Stimulated activated naive CD8-positive, alpha-beta T cell treated with anti-CD3 and anti-CD28 coated beads, Interleukin-15, Interleukin-2, amounts not matched to agents 100 ng/mL and 50 ng/mL, for 24 hours (primary cell): Measurements from ENCODE around the gene RNF10.

ENCODE experiments used
- H3K27ac Mint-ChIP-seq: one replicate; pipeline ENCODE4 v1.8.0; 2021; ENCODE audit warnings: mild to moderate bottlenecking, mixed read lengths
- H3K27me3 Mint-ChIP-seq: one replicate; pipeline ENCODE4 v1.8.0; 2021; ENCODE audit warnings: mixed read lengths
- H3K36me3 Mint-ChIP-seq: one replicate; pipeline ENCODE4 v1.8.0; 2021; ENCODE audit warnings: low read depth, mixed read lengths
- H3K4me1 Mint-ChIP-seq: one replicate; pipeline ENCODE4 v1.8.0; 2021; ENCODE audit warnings: low read depth, mixed read lengths
- H3K4me3 Mint-ChIP-seq: one replicate; pipeline ENCODE4 v1.8.0; 2021; ENCODE audit warnings: mild to moderate bottlenecking, mixed read lengths
- H3K9me3 Mint-ChIP-seq: one replicate; pipeline ENCODE4 v1.8.0; 2021; ENCODE audit warnings: mixed read lengths

Gene RNF10

DNA sequence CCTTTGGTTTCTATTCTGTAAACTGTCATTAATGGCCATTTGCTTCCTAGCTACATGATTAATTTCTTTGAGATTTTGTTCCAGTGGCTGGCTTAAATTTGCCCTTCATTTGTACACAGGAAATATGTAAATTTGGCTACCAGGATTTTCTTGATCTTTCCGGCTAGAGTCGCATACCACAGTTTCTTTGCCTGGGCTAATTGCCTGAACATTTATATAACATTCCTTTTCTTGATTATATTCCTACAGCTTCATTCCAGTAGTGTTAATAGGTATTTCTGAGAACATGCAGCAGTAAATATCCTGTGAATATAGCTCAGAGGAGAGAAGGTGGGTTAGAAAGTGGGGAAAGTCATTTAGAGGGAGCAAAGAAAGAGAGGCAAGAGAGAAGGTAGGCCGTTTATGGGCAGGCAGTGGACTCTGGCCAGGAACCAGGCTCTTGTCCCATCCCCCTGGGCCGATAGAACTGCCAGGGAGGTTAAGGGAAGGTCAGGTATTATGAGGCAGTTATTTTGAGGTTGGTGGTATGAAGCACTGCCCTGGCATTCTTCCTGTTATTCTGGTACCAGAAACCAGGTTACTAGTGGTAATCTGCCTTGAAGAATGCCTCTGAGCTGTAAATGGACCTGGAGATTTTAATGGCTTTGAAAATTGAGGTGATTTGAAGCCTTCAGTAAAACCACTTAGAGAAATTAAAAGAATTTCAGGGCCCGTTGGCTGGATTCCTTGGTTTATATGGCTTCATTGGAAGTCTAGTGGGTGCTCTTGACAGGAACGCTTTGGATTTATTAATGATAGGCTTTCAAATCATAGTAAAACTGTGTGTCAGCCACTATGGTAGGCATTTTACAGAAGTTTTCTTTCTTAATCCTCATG lies 4.4 kb downstream of the RNF10 start:
- peaks cover 49% of the 10 kb centered on the region for H3K36me3 Mint-ChIP-seq
- H3K4me1 Mint-ChIP-seq: peaks cover 60% of the 10 kb centered on the region
- H3K27ac Mint-ChIP-seq: peak overlapping the region; percentile 46
- H3K9me3 Mint-ChIP-seq: no peaks in the 10 kb centered on the region
- no peaks in the 10 kb centered on the region for H3K27me3 Mint-ChIP-seq
- peak overlapping the region; percentile 91 for H3K4me3 Mint-ChIP-seq

DNA sequence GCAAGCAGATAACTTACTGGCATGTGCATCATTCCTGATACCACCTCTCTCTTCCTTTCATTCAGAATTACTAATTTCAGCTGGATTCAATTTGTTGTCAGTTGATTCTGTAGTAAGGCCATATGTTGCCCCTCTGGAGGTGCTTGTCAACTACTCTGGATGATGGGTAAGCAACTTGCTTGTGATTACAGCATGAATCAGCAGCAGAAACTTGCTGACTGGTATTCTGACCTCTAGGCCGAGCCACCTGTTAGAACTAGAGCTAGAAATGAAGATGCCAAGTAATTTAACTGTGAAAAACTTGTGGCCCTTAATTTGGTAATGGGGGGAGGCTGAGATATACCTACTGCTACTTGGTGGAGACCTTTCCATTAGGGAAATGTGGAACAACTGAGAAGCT lies 5.1 kb downstream of the RNF10 start:
- Mint-ChIP-seq H3K4me1 (peaks cover 60% of the 10 kb centered on the region), H3K27ac (peak overlapping the region; percentile 19), H3K9me3 (no peaks in the 10 kb centered on the region), H3K27me3 (no peaks in the 10 kb centered on the region), H3K4me3 (peak overlapping the region; percentile 21), H3K36me3 (peaks cover 49% of the 10 kb centered on the region)

DNA sequence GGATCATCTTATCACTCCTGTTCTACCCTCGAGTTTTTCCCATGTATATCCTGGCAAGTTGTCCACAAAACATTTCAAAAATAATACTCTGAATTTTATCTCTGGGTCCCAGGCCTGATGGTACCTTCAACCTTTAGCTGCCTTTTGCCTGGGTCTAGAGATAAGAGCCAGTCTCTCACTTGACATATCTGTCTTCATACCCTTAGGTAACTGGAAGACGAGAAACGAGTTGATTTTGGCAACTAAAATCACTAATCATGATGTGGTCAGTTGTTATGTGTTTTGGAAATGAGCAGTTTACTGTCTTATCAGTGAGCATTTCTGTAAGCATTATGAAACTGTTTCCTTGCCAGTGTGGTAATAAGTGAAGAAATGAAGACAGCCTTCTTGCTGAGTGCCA lies 6.3 kb downstream of the RNF10 start:
- no peaks in the 10 kb centered on the region for H3K27me3 Mint-ChIP-seq
- H3K4me3 Mint-ChIP-seq: no peak overlapping the region
- H3K36me3 Mint-ChIP-seq: peaks cover 49% of the 10 kb centered on the region
- no peaks in the 10 kb centered on the region for H3K9me3 Mint-ChIP-seq
- no peak overlapping the region for H3K27ac Mint-ChIP-seq
- peaks cover 60% of the 10 kb centered on the region for H3K4me1 Mint-ChIP-seq

DNA sequence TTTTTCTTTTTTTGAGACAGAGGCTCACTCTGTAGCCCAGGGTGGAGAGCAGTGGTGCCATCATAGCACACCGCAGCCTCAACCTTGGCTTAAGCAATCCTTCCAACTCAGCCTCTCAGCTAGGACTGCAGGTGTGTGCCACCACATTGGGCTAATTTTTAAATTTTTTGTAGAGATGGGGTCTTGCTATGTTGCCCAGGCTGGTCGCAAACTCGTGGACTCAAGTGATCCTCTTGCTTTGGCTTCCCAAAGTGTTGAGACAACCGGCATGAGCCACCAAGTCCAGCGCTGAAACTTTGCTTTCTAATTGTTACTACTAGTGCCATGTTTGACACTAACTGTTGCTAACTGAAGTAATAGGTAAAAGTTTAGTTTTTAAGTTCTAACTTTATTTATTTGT lies 8.0 kb downstream of the RNF10 start:
- Mint-ChIP-seq H3K36me3 (peaks cover 35% of the 10 kb centered on the region), H3K4me1 (peaks cover 48% of the 10 kb centered on the region), H3K27ac (no peak overlapping the region), H3K4me3 (no peak overlapping the region), H3K9me3 (no peaks in the 10 kb centered on the region), H3K27me3 (no peaks in the 10 kb centered on the region)

DNA sequence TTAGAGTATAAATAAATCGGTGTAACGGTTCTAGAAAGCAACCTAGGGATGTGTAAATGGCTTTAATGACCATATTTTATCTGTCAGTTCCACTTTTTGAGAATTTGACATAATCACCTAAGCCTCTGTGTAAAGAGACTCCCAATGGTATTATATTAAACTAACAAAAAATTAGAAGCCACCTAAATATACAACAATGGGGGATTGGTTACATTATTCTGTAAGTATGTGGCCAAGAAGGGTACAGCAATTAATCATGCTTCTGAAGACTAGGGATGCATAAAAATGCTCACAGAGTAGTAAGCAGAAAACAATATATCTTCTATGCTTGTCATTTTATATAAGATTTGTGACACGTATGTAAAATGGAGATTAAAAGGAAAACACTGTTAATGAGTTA lies 10.5 kb downstream of the RNF10 start:
- peaks cover 23% of the 10 kb centered on the region for H3K36me3 Mint-ChIP-seq
- no peak overlapping the region for H3K27ac Mint-ChIP-seq
- no peaks in the 10 kb centered on the region for H3K9me3 Mint-ChIP-seq
- H3K4me3 Mint-ChIP-seq: no peak overlapping the region
- peaks cover 22% of the 10 kb centered on the region for H3K4me1 Mint-ChIP-seq
- no peaks in the 10 kb centered on the region for H3K27me3 Mint-ChIP-seq

DNA sequence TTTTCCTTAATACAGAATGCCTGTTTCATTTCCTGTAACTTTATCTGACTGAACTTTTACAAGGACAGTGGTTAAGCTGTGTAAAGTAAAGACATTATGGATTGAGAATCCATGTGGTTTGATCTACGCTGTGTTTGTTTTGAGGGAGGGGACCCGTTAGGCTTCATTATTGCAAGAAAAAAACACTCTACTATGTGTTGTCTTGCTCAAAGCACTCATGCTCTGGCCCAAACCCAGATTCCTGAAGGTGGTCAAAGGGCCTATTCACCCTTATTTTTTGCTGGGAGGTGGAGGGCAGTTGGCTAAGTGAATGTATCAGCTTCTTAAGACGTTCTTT lies 11.9 kb downstream of the RNF10 start:
- H3K4me3 Mint-ChIP-seq: no peak overlapping the region
- H3K4me1 Mint-ChIP-seq: peaks cover 13% of the 10 kb centered on the region
- H3K27me3 Mint-ChIP-seq: no peaks in the 10 kb centered on the region
- no peak overlapping the region for H3K27ac Mint-ChIP-seq
- H3K36me3 Mint-ChIP-seq: peaks cover 13% of the 10 kb centered on the region
- no peaks in the 10 kb centered on the region for H3K9me3 Mint-ChIP-seq

DNA sequence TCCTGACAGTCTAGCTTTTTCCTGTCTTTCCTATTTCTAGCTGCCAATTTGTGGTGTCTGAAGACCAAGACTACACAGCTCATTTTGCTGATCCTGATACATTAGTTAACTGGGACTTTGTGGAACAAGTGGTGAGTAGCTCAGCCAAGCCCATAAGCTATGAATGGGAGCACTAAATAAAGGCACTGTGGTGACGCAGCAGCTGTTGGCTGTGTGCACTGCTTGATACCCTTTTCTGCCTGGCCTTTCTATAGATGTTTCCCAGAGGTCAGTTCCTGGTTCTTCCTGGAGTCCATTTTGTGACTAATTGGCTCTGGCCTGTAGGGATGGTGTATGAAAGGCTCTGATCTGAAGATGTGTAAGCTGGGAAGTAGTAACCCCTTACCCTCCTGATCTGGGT lies 20.5 kb downstream of the RNF10 start:
- no peak overlapping the region for H3K4me3 Mint-ChIP-seq
- H3K27ac Mint-ChIP-seq: no peak overlapping the region
- no peaks in the 10 kb centered on the region for H3K4me1 Mint-ChIP-seq
- peaks cover 38% of the 10 kb centered on the region for H3K36me3 Mint-ChIP-seq
- H3K27me3 Mint-ChIP-seq: no peaks in the 10 kb centered on the region
- H3K9me3 Mint-ChIP-seq: no peaks in the 10 kb centered on the region

DNA sequence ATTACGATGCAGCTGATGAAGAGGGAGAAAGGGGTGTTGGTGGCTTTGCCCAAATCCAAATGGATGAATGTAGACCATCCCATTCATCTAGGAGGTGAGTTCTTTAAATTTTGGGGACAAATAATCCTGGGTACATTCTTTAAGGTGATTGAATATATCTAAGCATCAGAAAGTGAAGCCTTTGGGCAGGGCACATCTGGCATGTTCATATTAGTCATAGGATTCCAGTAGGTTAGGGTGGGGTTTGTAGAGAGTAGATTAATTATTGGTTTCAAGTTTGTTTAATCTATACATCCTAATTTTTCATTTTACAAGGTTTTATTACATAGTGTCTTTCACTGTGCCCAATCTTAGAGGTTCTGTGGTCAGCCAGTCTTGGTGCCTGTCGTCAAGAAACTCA lies 23.4 kb downstream of the RNF10 start:
- H3K4me3 Mint-ChIP-seq: no peak overlapping the region
- H3K36me3 Mint-ChIP-seq: peaks cover 54% of the 10 kb centered on the region
- no peaks in the 10 kb centered on the region for H3K9me3 Mint-ChIP-seq
- H3K27ac Mint-ChIP-seq: no peak overlapping the region
- no peaks in the 10 kb centered on the region for H3K4me1 Mint-ChIP-seq
- H3K27me3 Mint-ChIP-seq: no peaks in the 10 kb centered on the region

DNA sequence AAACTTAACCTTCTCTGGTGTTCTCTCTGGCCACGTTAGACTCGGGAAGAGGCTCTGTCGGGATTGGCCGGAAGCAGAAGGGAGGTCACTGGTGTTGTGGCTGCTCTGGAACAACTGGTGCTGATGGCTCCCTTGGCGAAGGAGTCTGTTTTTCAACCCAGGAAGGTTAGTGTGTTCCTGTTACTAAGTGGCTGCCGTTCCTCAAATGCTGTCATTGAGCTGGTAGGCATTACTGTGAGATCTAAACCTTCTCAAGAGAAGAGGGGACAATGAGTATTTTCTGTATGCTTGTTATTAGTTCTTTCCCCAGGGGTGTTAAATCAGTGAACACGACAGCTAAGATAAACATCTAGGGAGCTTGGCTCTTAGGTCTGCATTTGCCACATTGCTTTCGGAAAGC lies 28.8 kb downstream of the RNF10 start:
- Mint-ChIP-seq H3K27ac (no peak overlapping the region), H3K4me1 (no peaks in the 10 kb centered on the region), H3K36me3 (peaks cover 72% of the 10 kb centered on the region), H3K9me3 (no peaks in the 10 kb centered on the region), H3K27me3 (no peaks in the 10 kb centered on the region), H3K4me3 (no peak overlapping the region)

DNA sequence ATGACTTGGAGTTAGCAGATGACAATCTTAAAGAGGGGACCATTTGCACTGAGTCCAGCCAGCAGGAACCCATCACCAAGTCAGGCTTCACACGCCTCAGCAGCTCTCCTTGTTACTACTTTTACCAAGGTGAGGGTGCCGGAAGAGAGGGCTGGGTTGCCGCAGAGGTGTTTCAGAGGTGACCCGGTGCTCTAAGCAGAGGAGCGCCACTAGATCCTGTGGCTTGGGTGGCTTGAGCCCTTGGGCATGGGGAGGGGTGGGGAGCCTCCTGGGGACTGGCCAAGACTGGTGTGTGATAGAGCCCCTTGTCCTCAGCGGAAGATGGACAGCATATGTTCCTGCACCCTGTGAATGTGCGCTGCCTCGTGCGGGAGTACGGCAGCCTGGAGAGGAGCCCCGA lies 29.3 kb downstream of the RNF10 start:
- Mint-ChIP-seq H3K9me3 (no peaks in the 10 kb centered on the region), H3K27ac (no peak overlapping the region), H3K36me3 (peaks cover 71% of the 10 kb centered on the region), H3K4me3 (no peak overlapping the region), H3K27me3 (no peaks in the 10 kb centered on the region), H3K4me1 (no peaks in the 10 kb centered on the region)

DNA sequence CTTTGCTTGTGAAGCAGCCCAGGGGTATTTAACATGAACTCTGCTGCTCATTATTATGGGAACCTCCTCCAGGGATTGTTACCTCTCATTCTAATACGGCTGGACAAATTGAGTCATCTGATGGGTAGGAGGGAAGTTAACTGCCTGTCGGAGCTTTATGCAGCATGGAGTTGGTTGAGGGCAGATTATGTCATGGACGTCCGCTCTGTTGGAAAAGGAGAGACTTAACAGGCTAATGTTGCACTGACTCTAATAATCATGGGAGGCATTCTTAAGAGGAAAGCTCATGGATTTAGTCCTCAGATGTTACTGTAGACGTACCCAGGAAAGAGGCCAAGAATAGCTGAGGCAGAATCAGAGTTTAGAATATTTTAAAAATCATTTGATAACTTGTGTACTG lies 37.1 kb downstream of the RNF10 start:
- Mint-ChIP-seq H3K27me3 (no peaks in the 10 kb centered on the region), H3K9me3 (no peaks in the 10 kb centered on the region), H3K4me1 (no peaks in the 10 kb centered on the region), H3K4me3 (no peak overlapping the region), H3K36me3 (peaks cover 78% of the 10 kb centered on the region), H3K27ac (no peak overlapping the region)

DNA sequence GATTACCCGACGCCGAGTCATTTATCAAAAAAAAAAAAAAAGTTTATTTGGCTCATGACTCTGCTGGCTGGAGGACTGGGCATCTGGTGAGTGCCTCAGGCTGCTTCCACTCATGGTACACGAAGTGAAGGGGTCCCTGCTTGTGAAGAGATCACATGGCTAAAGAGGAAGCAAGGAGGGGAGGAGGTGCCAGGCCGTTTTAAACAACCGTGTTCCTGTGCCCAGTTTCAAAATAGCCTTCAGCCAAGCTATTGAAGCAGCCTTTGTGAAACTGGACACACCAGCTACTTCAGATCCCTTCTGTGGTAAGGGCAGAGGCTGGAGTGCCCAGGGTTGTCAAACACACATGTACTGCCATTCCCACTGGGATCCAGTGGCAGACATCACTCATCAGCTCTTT lies 39.4 kb downstream of the RNF10 start:
- Mint-ChIP-seq H3K36me3 (peaks cover 81% of the 10 kb centered on the region), H3K9me3 (no peaks in the 10 kb centered on the region), H3K4me1 (no peaks in the 10 kb centered on the region), H3K4me3 (no peak overlapping the region), H3K27me3 (no peaks in the 10 kb centered on the region), H3K27ac (peak overlapping the region; percentile 83)

DNA sequence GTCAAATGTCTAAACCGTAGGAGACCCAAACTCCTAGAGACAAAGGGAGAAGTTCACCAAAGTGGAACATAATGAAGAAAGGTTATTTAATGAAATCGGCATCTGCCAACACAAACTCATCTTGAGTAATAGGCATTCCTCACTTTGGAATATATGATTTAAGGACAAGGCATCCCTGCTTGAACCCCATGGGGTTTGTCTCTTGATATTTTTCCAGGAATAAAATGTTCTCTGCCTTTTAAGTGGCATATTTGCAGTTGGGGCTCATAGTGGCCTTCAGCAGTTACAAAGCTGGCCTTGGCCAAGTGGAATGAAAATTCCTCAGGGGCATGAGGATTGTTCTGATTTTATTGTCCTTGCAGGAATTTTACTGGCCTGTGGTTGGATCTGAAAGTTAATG lies 40.0 kb downstream of the RNF10 start:
- Mint-ChIP-seq H3K9me3 (no peaks in the 10 kb centered on the region), H3K27me3 (no peaks in the 10 kb centered on the region), H3K4me3 (no peak overlapping the region), H3K4me1 (peaks cover under 1% of the 10 kb centered on the region), H3K36me3 (peaks cover 82% of the 10 kb centered on the region), H3K27ac (peak overlapping the region; percentile 83)

DNA sequence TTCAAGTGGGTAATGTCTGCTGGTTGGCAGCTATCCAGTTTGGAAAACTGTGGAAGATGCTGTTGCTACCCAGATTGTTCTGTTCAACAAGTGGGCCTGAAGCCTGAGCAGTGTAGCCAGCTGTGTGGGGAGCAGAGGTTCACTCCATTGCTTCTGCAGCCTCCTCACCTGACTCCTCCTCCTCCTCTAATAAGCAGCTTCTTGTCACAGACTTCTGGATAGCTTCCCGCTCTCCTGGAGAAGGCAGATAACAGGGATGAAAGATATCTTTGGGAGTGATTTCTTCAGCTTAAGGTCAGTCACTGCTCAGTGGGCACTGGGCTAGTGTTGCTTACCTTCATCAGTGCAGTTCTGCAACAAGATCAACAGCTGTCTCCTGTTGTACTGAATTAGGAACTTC lies 45.0 kb downstream of the RNF10 start:
- peaks cover 42% of the 10 kb centered on the region for H3K4me1 Mint-ChIP-seq
- H3K36me3 Mint-ChIP-seq: peaks cover 52% of the 10 kb centered on the region
- peak overlapping the region; percentile 51 for H3K4me3 Mint-ChIP-seq
- H3K27ac Mint-ChIP-seq: peak overlapping the region; percentile 38
- H3K27me3 Mint-ChIP-seq: peaks cover 7% of the 10 kb centered on the region
- no peaks in the 10 kb centered on the region for H3K9me3 Mint-ChIP-seq

DNA sequence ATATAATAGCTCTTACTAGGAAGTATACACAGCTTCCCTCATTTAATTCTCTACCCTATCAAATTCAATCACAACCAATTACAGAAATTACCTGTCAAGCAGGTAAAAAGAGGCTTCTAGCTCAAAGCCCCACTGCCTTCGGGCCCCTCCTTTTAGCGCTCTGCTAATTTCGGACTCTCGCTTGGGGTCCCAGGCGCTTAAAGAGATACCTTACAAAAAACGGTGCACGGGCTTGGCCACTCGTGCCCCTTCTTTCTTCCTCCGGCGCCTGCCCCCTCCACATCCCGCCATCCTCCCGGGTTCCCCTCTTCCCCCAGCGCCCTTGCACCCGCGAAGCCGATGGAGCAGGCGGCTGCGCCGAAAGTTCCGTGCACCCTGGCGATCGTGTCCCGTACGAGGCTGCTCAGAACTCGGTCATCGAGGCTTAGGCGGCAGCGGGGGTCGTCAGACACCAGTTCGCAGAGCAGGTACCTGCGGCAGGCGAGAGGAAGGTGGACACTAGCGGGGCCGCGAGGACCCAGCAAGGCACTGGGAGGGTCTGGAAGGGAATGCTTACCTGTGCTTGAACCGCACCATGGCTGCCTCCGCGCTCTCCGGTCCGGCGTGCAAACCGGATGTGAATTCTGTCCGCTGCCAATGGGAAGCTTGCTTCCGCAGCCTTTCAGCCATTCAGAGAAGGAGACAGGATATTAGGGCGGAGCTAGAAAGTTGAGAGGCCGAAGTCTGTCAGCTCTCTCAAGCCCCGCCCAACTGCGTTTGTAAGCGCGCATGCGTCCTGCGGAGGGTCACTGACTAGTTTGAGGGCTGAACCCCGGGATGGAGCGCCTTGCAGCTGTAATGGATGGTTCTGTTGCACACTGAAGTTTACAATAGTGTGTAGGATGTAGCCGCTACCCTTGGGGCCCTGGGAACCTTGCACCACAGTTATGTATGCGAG lies 46.9 kb downstream of the RNF10 start, which contains the start of gene POP5:
POP5 (minus strand) TSS at position 616 of the 937 bp plus-strand sequence; CDS start at position 576, 40 bp downstream.
- H3K27ac Mint-ChIP-seq: peak within 1 kb of the TSS; percentile 90
- H3K36me3 Mint-ChIP-seq: peaks cover 37% of the 10 kb centered on the region
- peaks cover 44% of the 10 kb centered on the region for H3K4me1 Mint-ChIP-seq
- peaks cover 10% of the 10 kb centered on the region for H3K27me3 Mint-ChIP-seq
- H3K9me3 Mint-ChIP-seq: no peaks in the 10 kb centered on the region
- peak within 1 kb of the TSS; percentile 98 for H3K4me3 Mint-ChIP-seq
